Gastrocnemius medialis (tissue), 4 donors: ENCODE results near the gene CUTC.

Source experiments
- POLR2A ChIP-seq, 2 donors: fragments of 450-650 bp; IDR thresholded peaks; one replicate each; pipeline ENCODE4 v1.6.1; 2017; ENCODE audit warnings: antibody characterized with exemption in 2 of 2, mild to moderate bottlenecking in 2 of 2, moderate library complexity in 2 of 2
- TF ChIP-seq, protein P1 (sequence below), 5 experiments: fragments of 450-650 bp in 3 of 5; fragments of 200-600 bp in 2 of 5; sonication (generic) in 2 of 5; IDR thresholded peaks in 4 of 5; conservative IDR thresholded peaks in 1 of 5; 1 replicate in 4 of 5; 2 replicates in 1 of 5; pipeline ENCODE4 v1.5.1; 2016 to 2019; ENCODE audit warnings: antibody characterized with exemption in 5 of 5, mild to moderate bottlenecking in 3 of 5, moderate library complexity in 3 of 5

DNA sequence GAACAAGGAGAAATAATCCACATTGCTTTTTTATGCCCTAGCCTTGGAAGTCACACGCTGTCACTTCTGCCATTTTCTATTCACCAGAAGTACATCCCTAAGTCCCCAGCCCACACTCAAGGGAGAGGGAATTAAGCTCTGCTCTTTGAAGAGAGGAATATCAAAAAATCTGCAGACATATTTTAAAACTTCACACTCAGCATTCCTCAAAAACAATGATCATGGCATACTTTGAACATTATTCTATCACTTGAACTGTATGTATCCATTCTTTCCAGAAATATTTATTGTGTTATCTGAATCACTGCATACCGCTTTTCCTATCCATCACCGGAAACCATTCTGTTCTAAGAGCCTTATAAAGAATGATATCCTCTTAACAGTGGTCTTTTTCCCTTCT, 59.8 kb downstream of the CUTC start:
- TF ChIP-seq POLR2A (IDR thresholded peaks at IDR 0.05): no peak
- TF ChIP-seq, protein P1, sequence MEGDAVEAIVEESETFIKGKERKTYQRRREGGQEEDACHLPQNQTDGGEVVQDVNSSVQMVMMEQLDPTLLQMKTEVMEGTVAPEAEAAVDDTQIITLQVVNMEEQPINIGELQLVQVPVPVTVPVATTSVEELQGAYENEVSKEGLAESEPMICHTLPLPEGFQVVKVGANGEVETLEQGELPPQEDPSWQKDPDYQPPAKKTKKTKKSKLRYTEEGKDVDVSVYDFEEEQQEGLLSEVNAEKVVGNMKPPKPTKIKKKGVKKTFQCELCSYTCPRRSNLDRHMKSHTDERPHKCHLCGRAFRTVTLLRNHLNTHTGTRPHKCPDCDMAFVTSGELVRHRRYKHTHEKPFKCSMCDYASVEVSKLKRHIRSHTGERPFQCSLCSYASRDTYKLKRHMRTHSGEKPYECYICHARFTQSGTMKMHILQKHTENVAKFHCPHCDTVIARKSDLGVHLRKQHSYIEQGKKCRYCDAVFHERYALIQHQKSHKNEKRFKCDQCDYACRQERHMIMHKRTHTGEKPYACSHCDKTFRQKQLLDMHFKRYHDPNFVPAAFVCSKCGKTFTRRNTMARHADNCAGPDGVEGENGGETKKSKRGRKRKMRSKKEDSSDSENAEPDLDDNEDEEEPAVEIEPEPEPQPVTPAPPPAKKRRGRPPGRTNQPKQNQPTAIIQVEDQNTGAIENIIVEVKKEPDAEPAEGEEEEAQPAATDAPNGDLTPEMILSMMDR (IDR thresholded peaks at IDR 0.05 in 4 of 5, conservative IDR thresholded peaks at IDR 0.05 in 1 of 5): no peak
